Right lobe of liver (tissue), 4 donors: ENCODE results near the gene PGS1.

Source experiments
- POLR2A ChIP-seq: fragments of 450-650 bp; IDR thresholded peaks from one replicate; pipeline ENCODE4 v1.6.1; 2017; ENCODE audit warnings: antibody characterized with exemption, mild to moderate bottlenecking
- TF ChIP-seq, protein P1 (sequence below), 4 donors: fragments of 200-600 bp in 3 of 4; fragments of 450-650 bp in 1 of 4; IDR thresholded peaks; one replicate each; pipeline versions ENCODE4 v1.5.1 to v1.8.0; 2016 to 2022; ENCODE audit warnings: antibody characterized with exemption in 4 of 4, mild to moderate bottlenecking in 2 of 4
- donor health status: DM: no; HTN: no; CAD: no.
- donor health status: DM: no; HTN: no; CAD: no.
- donor health status: DM: no; HTN: yes; CAD: no.

DNA sequence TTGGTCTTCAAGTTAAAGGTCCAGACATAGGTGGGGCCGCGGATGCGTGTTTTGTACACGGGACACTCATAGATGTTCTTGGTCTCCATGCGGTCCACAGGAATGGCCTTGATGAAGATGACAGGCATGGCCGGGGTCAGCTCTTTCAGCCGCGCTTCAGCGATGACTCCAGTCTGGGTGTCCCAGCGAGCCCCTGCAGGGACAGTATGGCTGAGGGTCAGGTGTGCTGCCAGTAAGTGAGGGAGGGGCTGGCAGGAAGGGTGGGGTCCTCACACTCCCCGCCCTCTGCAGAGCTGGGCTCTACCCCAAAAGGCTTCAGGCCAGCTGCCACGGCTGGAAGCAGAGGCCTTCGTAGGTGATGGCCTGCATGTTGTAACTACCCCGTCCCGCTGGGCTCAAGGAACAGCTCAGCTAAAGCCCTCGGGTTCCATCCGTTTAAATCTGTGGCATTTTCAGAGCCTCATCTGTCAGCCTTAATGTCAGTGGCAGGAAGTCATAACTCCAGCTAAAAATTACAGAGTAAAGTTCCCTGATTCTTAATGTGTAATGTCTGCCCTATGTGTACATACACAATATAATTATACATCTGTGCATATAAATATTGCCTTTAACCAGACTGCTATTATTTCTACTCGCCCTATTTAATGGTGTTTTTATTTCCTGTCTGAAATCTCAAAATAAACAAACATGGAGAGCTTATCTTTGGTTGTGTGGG is 45.7 kb downstream of the PGS1 start:
- TF ChIP-seq, protein P1, sequence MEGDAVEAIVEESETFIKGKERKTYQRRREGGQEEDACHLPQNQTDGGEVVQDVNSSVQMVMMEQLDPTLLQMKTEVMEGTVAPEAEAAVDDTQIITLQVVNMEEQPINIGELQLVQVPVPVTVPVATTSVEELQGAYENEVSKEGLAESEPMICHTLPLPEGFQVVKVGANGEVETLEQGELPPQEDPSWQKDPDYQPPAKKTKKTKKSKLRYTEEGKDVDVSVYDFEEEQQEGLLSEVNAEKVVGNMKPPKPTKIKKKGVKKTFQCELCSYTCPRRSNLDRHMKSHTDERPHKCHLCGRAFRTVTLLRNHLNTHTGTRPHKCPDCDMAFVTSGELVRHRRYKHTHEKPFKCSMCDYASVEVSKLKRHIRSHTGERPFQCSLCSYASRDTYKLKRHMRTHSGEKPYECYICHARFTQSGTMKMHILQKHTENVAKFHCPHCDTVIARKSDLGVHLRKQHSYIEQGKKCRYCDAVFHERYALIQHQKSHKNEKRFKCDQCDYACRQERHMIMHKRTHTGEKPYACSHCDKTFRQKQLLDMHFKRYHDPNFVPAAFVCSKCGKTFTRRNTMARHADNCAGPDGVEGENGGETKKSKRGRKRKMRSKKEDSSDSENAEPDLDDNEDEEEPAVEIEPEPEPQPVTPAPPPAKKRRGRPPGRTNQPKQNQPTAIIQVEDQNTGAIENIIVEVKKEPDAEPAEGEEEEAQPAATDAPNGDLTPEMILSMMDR (IDR thresholded peaks at IDR 0.05): no peak
- TF ChIP-seq POLR2A: no peak
